Stimulated activated CD4-positive, alpha-beta T cell treated with anti-CD3 and anti-CD28 coated beads, Interleukin-12 subunit alpha, Interleukin-12 subunit beta, amount 100 ng/mL, for 24 hours (primary cell): ENCODE results near the gene ARV1.
"Not testable (repeated sequence)": the region's sequence is repeated elsewhere in the genome, so short reads cannot be mapped to it uniquely, and the experiment has no call there.

Experiments used
- DNase-seq, 2 experiments: peaks; one replicate each; pipeline ENCODE4 v3.0.0-alpha.2; 2020; ENCODE audit warnings: low read depth in 2 of 2

ARV1 gene

GRCh38 chr1:231019711-231020110 is 40.8 kb downstream of the ARV1 start:
- no peak for DNase-seq

GRCh38 chr1:231020139-231020601 is 41.3 kb downstream of the ARV1 start:
- DNase-seq, result no peak

GRCh38 chr1:231020816-231021215 is 41.9 kb downstream of the ARV1 start:
- no peak for DNase-seq

DNA sequence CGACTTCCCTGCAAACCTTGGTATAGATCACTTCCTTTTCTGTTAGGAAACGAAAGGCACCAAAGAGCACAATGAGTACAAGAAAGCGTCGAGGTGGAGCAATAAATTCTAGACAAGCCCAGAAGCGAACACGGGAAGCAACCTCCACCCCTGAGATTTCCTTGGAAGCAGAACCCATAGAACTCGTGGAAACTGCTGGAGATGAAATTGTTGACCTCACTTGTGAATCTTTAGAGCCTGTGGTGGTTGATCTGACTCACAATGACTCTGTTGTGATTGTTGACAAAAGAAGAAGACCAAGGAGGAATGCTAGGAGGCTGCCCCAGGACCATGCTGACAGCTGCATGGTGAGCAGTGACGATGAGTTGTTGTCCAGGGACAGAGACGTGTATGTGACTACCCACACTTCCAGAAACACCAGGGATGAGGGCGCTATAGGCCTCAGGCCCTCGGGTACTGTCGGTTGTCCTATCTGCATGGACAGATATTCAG is 42.7 kb downstream of the ARV1 start:
- no peak for DNase-seq

DNA sequence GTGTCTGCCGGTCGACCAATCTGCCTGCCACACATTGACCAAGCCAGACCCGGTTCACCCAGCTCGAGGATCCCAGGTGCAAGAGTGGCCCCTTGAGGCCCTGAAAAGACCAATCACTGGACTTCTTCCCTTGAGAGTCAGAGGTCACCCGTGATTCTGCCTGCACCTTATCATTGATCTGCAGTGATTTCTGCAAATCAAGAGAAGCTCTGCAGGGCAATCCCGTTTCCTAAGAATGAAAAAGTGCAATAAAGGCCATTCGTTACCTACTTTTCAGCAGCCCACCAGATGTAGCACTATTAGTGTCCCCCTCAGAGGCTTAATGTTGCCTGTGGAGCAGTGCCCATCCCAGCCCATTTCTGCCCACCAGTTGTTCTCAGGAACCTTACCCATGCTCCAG is 43.6 kb downstream of the ARV1 start:
- not testable (repeated sequence) for DNase-seq

DNA sequence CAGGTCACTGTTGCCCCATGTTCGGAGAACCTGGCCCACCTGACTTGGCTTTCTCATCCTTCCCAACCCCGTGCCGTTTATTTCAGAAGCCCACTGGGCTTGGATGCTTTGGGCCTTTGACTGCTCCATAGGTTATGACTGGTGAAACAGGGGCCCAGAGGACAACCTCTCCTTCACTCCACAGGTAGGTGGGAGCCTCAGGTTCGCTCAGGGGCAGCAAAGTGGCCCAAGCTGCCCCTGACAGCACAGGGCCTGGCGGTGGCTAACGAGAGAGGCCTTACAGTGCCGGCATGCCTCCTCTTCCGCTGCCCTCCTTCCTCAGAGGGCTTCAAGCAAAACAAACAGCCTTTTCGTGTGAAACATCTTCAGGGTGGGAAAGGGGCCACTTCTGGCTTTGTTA is 44.3 kb downstream of the ARV1 start:
- DNase-seq, result no peak

DNA sequence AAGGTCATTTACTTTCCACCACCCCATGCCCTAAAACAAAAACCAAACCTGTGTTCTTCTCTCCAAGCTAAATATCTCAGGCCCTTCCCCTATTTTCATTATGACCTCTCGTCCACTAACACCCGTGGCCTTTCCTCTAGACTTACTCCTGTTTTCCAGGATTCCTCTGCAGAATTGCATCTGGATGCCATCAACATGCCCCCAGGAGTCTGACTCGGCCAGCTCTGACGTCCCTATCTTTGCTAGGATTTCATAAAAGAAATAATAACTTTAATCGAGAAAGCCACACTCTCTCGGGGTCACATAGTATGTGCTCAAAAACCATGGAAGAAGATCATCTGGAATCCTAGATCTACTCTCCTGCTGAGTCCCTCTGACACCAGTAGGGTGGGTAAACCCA is 47.7 kb downstream of the ARV1 start:
- DNase-seq, result no peak

- no peak for DNase-seq
Measured at GRCh38 chr1:231027136-231027925, 48.4 kb downstream of the ARV1 start.

GRCh38 chr1:231027971-231028370 is 49.1 kb downstream of the ARV1 start:
- no peak for DNase-seq

DNA sequence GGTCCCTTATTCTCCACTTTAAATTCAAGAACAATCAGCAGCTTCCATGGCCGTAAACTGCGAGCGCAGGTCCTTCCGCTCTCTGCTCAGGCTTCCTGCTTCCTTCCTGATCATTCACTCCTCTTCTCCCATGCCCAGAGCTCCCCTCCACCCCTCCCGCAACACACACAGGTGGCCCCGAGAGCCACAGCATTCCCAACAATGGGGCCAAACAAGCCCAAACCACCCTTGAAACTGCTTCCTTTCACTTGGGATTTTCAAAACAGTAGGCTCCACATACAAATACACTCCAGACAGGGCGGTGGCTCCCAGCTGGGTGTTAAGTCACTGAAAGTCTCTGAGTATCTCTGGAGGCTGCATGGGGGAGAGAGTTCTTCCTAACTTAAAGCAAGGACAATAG is 49.8 kb downstream of the ARV1 start:
- DNase-seq, result no peak

- not testable (repeated sequence) for DNase-seq
Measured at GRCh38 chr1:231029247-231029646, 50.4 kb downstream of the ARV1 start.

GRCh38 chr1:231029841-231030240 is 50.9 kb downstream of the ARV1 start:
- DNase-seq, result no peak

- DNase-seq, result no peak
Measured at GRCh38 chr1:231032963-231033362, 54.1 kb downstream of the ARV1 start.

GRCh38 chr1:231035799-231036198 is 56.9 kb downstream of the ARV1 start:
- no peak for DNase-seq

- DNase-seq, result no peak
Measured at GRCh38 chr1:231036416-231036815, 57.5 kb downstream of the ARV1 start.

DNA sequence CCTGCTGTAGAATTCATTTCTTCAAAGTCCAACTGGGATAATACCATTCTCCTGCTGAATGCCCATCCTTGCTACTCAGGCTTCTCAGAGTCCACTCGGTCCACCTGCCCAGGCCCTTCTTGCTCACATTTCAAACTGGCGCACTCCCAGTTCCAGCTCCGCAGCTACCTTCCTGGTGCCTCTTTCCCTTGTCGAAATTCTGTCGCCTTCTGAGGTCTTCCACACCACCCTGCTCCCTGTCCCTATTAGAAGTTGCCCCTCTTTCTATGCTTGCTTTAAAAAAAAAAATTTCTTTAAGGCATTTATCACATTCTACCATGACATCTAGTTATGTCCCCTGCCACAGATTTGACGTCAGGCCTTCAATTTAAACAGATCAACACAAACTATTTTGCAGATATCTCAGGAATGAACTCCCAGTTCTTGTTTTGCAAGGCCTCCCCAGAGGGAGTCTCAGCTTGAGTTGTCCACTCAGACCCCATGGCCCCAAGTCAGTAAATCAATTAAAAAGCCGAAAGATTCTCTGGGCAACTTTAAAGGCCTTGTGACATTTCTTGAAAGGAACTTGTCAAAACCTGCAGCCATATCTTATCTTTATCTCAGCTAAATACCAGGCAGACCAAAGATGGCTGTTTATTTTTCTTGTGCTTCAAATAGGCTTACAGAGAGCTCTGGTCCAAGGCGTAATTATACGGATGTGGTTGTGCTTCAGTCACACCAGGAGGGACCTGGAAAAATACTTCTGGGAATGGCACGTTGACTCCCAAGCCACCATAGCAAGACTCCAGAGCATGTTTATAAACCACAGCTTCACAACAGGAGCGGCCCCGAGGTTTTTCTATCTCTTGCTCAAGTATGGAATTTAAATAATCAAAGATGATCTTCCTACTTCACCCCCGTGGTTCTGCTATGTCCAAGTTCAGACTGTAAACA is 59.0 kb downstream of the ARV1 start:
- no peak for DNase-seq

GRCh38 chr1:231039161-231040018 is 60.5 kb downstream of the ARV1 start:
- DNase-seq, result peak; percentile 12 to 30

GRCh38 chr1:231040019-231040799 is 61.3 kb downstream of the ARV1 start, which contains the start of gene FAM89A:
Gene FAM89A (minus strand): TSS chr1:231040254. CDS start chr1:231040211, 43 bp downstream.
- peak; percentile 47 to 66 for DNase-seq

- no peak for DNase-seq
Measured at GRCh38 chr1:231040800-231041718, 62.2 kb downstream of the ARV1 start.
